IMR-90 (cell line): ENCODE results near the gene NR4A2. TPM values are rescaled to one million over a fixed set of nuclear protein-coding genes. Genes with fewer than 3 reads are reported as not detected.
A peak's percentile ranks its signal among the peaks of the same experiment; 100 is the strongest.

Experiments used
- ATAC-seq: fragments of 200-7000 bp; cut with Tn5 transposase; 2 replicates; pipeline ENCODE4 v1.9.1; 2020; ENCODE audit warnings: low read depth, mild to moderate bottlenecking, moderate library complexity
- BruUV-seq: library from RNA; stranded (reverse); fragments of 400-500 nt; replicated peaks from 2 replicates; lab custom pipeline; 2021; lab: Mats Ljungman, UMichigan
- CTCF ChIA-PET: fragments of 300-600 bp; formaldehyde crosslinking; extraction: SDS; loops from one replicate; lab custom pipeline; 2021; ENCODE audit warnings: antibody characterized with exemption; lab: Yijun Ruan, JAX
- POLR2A ChIA-PET: fragments of 300-600 bp; sonication (Branson Sonifier 250); formaldehyde crosslinking; loops from one replicate; lab custom pipeline; 2022; ENCODE audit warnings: antibody characterized with exemption; ENCODE audit not compliant: unreplicated experiment; lab: Charles Lee
- DNase-seq: peaks from one replicate; pipeline ENCODE4 v3.0.0; 2013
- H2AFZ ChIP-seq: replicated peaks from 2 replicates; pipeline ENCODE3; 2013; ENCODE audit warnings: low read length, mild to moderate bottlenecking; ENCODE audit not compliant: poor library complexity
- H2AK5ac ChIP-seq: 2 replicates; pipeline ENCODE4 v1.6.1; 2013; ENCODE audit warnings: low read depth, low read length, inconsistent platforms
- H2AK9ac ChIP-seq: replicated peaks from 2 replicates; pipeline ENCODE3; 2013; ENCODE audit warnings: mild to moderate bottlenecking, low read depth, low read length, moderate library complexity; ENCODE audit not compliant: poor library complexity
- H2BK120ac ChIP-seq: 2 replicates; pipeline ENCODE4 v1.6.1; 2013; ENCODE audit warnings: low read depth, low read length, inconsistent platforms
- H2BK15ac ChIP-seq: 3 replicates; pipeline ENCODE4 v1.6.1; 2013; ENCODE audit warnings: low read depth, low read length, inconsistent platforms
- H2BK20ac ChIP-seq: 2 replicates; pipeline ENCODE4 v1.6.1; 2013; ENCODE audit warnings: low read depth, mild to moderate bottlenecking, inconsistent platforms, low read length, moderate library complexity
- H2BK5ac ChIP-seq: 2 replicates; pipeline ENCODE4 v1.6.1; 2013; ENCODE audit warnings: mild to moderate bottlenecking, low read depth, low read length, inconsistent platforms; ENCODE audit not compliant: poor library complexity, severe bottlenecking
- H3K14ac ChIP-seq: replicated peaks from 2 replicates; pipeline ENCODE4 v1.6.1; 2013; ENCODE audit warnings: low read depth, low read length, inconsistent platforms
- H3K18ac ChIP-seq: 2 replicates; pipeline ENCODE4 v1.6.1; 2013; ENCODE audit warnings: low read depth, low read length, control low read depth
- H3K23ac ChIP-seq: 2 replicates; pipeline ENCODE4 v1.6.1; 2013; ENCODE audit warnings: low read depth, low read length, inconsistent platforms
- H3K27ac ChIP-seq: 2 replicates; pipeline ENCODE4 v1.5.1; 2013; ENCODE audit warnings: mild to moderate bottlenecking, control low read depth, low read length; ENCODE audit not compliant: insufficient read depth
- H3K27me3 ChIP-seq: 2 replicates; pipeline ENCODE4 v1.6.1; 2013; ENCODE audit warnings: low read length; ENCODE audit not compliant: control insufficient read depth, insufficient read depth
- H3K36me3 ChIP-seq: 2 replicates; pipeline ENCODE4 v1.6.1; 2013; ENCODE audit warnings: low read length, mixed read lengths; ENCODE audit not compliant: control insufficient read depth, insufficient read depth
- H3K4ac ChIP-seq: 2 replicates; pipeline ENCODE4 v1.6.1; 2013; ENCODE audit warnings: low read depth, low read length, inconsistent platforms
- H3K4me1 ChIP-seq: 2 replicates; pipeline ENCODE4 v1.6.1; 2013; ENCODE audit warnings: low read length, mixed read lengths; ENCODE audit not compliant: control insufficient read depth, insufficient read depth
- H3K4me2 ChIP-seq: 2 replicates; pipeline ENCODE4 v1.6.1; 2013; ENCODE audit warnings: low read depth, mild to moderate bottlenecking, control low read depth, low read length, moderate library complexity
- H3K4me3 ChIP-seq: 2 replicates; pipeline ENCODE4 v1.5.1; 2013; ENCODE audit warnings: low read depth, mild to moderate bottlenecking, control low read depth, low read length, moderate library complexity; ENCODE audit not compliant: insufficient read depth
- H3K56ac ChIP-seq: 2 replicates; pipeline ENCODE4 v1.6.1; 2013; ENCODE audit warnings: low read length, inconsistent platforms; ENCODE audit not compliant: insufficient read depth; ENCODE audit errors: extremely low read depth
- H3K79me1 ChIP-seq, 2 experiments: 2 replicates each; pipeline ENCODE4 v1.6.1; 2013; ENCODE audit warnings: low read length in 2 of 2, inconsistent platforms in 1 of 2, low read depth in 1 of 2
- H3K9ac ChIP-seq: 2 replicates; pipeline ENCODE4 v1.6.1; 2013; ENCODE audit warnings: low read depth, low read length, control low read depth
- H3K9me1 ChIP-seq: 2 replicates; pipeline ENCODE4 v1.6.1; 2013; ENCODE audit warnings: low read length, inconsistent platforms; ENCODE audit not compliant: insufficient read depth
- H3K9me3 ChIP-seq: 2 replicates; pipeline ENCODE4 v1.6.1; 2013; ENCODE audit warnings: low read length; ENCODE audit not compliant: control insufficient read depth, insufficient read depth
- H4K20me1 ChIP-seq: 2 replicates; pipeline ENCODE4 v1.6.1; 2013; ENCODE audit warnings: low read length, inconsistent platforms; ENCODE audit not compliant: insufficient read depth
- H4K5ac ChIP-seq: 2 replicates; pipeline ENCODE4 v1.6.1; 2013; ENCODE audit warnings: mild to moderate bottlenecking, low read depth, low read length, control low read depth
- H4K8ac ChIP-seq, 2 experiments: 2 replicates each; pipeline ENCODE4 v1.6.1; 2013; ENCODE audit warnings: low read depth in 2 of 2, low read length in 2 of 2, control low read depth in 1 of 2, inconsistent platforms in 1 of 2
- H4K91ac ChIP-seq: 2 replicates; pipeline ENCODE4 v1.6.1; 2013; ENCODE audit warnings: low read depth, low read length, inconsistent platforms; ENCODE audit not compliant: insufficient read depth
- BHLHE40 ChIP-seq: fragments of 150-350 bp; IDR thresholded peaks from 2 replicates; pipeline ENCODE4 v1.6.1; 2016; ENCODE audit warnings: mild to moderate bottlenecking, low read depth, low read length
- CHD1 ChIP-seq: IDR thresholded peaks from 2 replicates; pipeline ENCODE4 v1.6.1; 2012; ENCODE audit warnings: low read depth, low read length, improper control_type of control experiment
- FOS ChIP-seq: fragments of 150-350 bp; IDR thresholded peaks from 2 replicates; pipeline ENCODE4 v1.6.1; 2016; ENCODE audit warnings: low read depth, low read length
- MAZ ChIP-seq: IDR thresholded peaks from 2 replicates; pipeline ENCODE4 v1.6.1; 2012; ENCODE audit warnings: low read depth, mild to moderate bottlenecking, low read length, improper control_type of control experiment, moderate library complexity, borderline replicate concordance
- MXI1 ChIP-seq: IDR thresholded peaks from 2 replicates; pipeline ENCODE4 v1.6.1; 2012; ENCODE audit warnings: low read depth, mild to moderate bottlenecking, low read length, moderate library complexity, borderline replicate concordance
- NFE2L2 ChIP-seq: fragments of 150-350 bp; IDR thresholded peaks from 2 replicates; pipeline ENCODE4 v1.6.1; 2016; ENCODE audit warnings: low read depth, mild to moderate bottlenecking, low read length
- POLR2A ChIP-seq: IDR thresholded peaks from 2 replicates; pipeline ENCODE4 v1.6.1; 2012; ENCODE audit warnings: mild to moderate bottlenecking, low read depth, low read length
- RAD21 ChIP-seq: IDR thresholded peaks from 2 replicates; pipeline ENCODE4 v1.6.1; 2012; ENCODE audit warnings: low read length, improper control_type of control experiment
- RFX5 ChIP-seq: IDR thresholded peaks from 2 replicates; pipeline ENCODE4 v1.8.0; 2012; ENCODE audit warnings: low read depth, mild to moderate bottlenecking, low read length, moderate library complexity
- SMC3 ChIP-seq: fragments of 150-350 bp; IDR thresholded peaks from 2 replicates; pipeline ENCODE4 v1.6.1; 2016; ENCODE audit warnings: low read depth, mild to moderate bottlenecking, antibody characterized with exemption, low read length, moderate library complexity
- USF2 ChIP-seq: fragments of 150-350 bp; IDR thresholded peaks from 2 replicates; pipeline ENCODE4 v1.6.1; 2017; ENCODE audit warnings: mild to moderate bottlenecking, antibody characterized with exemption, low read length, low read depth
- WGBS, 2 experiments: methylation state at CpG; one replicate each; pipeline versions ENCODE4 v1.1.5 to v1.1.7; 2013; ENCODE audit warnings: missing lambda C conversion rate in 2 of 2; ENCODE audit not compliant: insufficient read length in 1 of 2; ENCODE audit errors: extremely low coverage in 2 of 2; 5-methylcytosine and 5-hydroxymethylcytosine counted together
- dilution Hi-C: fragments of 300-500 bp; cut with HindIII; formaldehyde crosslinking; loops from one replicate; pipeline ENCODE4 v1.14.3; 2018; ENCODE audit warnings: low sequenced_read_pairs; ENCODE audit not compliant: unreplicated experiment
- in situ Hi-C: fragments of 300-500 bp; cut with MboI; formaldehyde crosslinking; loops from 3 replicates; pipeline ENCODE4 v1.14.3; 2019; ENCODE audit warnings: low sequenced_read_pairs, inconsistent platforms, mixed read lengths
- intact Hi-C: fragments of 100-400 bp; cut with micrococcal nuclease; formaldehyde crosslinking; loops from 2 replicates; pipeline ENCODE4 v1.10.0; 2022
- polyA plus RNA-seq, 3 experiments: library from polyadenylated mRNA; depleted of rRNA; stranded (reverse); fragments of >200 nt; gene quantifications; 2 replicates each; pipeline ENCODE4 v1.2.3, GENCODE V29; 2012; ENCODE audit warnings: low replicate concordance in 1 of 3
- total RNA-seq: library from RNA; depleted of rRNA; stranded (reverse); fragments of >200 nt; gene quantifications from 2 replicates; pipeline ENCODE4 v1.2.3, GENCODE V29; 2012
- TF ChIP-seq, protein P1 (sequence below): conservative IDR thresholded peaks from 2 replicates; pipeline ENCODE4 v1.5.1; 2012; ENCODE audit warnings: mild to moderate bottlenecking, low read depth, low read length, improper control_type of control experiment

NR4A2 gene
- total and polyA plus RNA-seq, 2 of the 4 experiments (the other 2 are of a cell fraction) = 0.72 to 2.3 TPM

DNA sequence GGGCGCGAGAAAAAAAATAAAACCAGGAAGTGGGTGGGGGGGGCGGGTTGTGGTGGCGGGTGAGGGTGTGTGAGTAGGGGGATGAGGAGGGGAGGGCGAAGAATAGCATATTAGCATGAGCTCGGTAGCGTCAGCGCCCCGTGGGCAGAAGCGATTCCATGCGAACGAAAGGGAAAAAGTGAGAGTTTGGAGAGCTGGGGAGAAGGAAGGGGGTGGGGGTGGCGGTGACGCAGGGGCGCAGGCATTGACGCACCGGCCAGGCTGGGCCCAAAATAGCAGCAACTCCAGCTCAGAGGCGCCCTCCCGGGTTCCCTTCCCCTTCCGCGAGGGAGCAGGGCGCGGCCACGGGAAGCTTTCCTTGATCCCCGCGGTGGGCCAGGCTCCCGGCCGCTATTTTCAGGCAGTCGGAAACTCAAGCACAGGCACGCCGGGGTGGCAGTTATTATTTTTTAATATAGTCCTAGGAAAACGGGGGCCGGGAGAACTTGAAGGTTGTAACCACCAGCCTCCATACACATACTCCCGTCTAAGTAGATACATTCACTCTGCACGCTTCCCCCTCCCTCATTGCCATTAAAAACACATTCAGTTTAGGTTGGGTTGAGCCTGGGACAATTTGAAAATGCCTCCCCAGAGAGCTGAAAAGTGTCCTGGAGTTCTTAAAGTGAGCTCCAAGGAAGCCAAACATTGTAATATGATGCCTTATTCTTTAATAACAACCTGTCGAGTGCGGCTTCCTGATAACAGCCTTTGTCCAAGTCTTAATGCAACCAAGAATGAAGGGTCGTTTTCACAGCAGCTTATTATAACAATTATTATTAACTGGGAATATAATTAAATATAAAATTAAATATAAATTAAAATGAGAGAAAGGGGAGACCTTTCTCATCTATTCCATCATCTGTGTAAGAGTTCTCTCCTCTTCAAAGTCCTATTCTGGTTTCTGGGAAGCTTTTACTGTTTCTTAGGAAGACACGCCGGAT is 2.3 kb upstream of the NR4A2 start:
- Histone ChIP-seq H3K56ac (peak overlapping the region; percentile 60), H3K4ac (peak overlapping the region; percentile 84), H2AK9ac (peak overlapping the region; percentile 31), H3K4me1 (no peaks in the 10 kb centered on the region; the same call in 1 of the 2 replicates), H4K20me1 (no peaks in the 10 kb centered on the region), H3K9me3 (no peaks in the 10 kb centered on the region), H2BK5ac (peak overlapping the region; percentile 92), H3K9me1 (no peaks in the 10 kb centered on the region), H3K18ac (peak overlapping the region; percentile 96), H3K14ac (peak overlapping the region; percentile 89), H3K27ac (peak overlapping the region; percentile 93), H4K5ac (peak overlapping the region; percentile 89), H2BK120ac (peak overlapping the region; percentile 84), H3K23ac (peak overlapping the region; percentile 73; the same call in 1 of the 2 replicates), H3K36me3 (peaks cover 3% of the 10 kb centered on the region; the same call in 1 of the 2 replicates), H2BK15ac (peak overlapping the region; percentile 38; the same call in 1 of the 3 replicates), H3K4me2 (peak overlapping the region; percentile 88), H2AFZ (peak overlapping the region; percentile 93), H4K8ac (peak overlapping the region; percentile 74 to 97), H4K91ac (peak overlapping the region; percentile 75), H3K9ac (peak overlapping the region; percentile 78), H3K79me1 (peaks cover 11 to 16% of the 10 kb centered on the region in 2 experiments; a peak in 3 of 4 replicates), H2AK5ac (peak overlapping the region; percentile 38; the same call in 1 of the 2 replicates), H3K4me3 (peak overlapping the region; percentile 88), H2BK20ac (peak overlapping the region; percentile 59; the same call in 1 of the 2 replicates), H3K27me3 (no peaks in the 10 kb centered on the region)
- ATAC-seq = peak; percentile 66
- peak; percentile 86 for TF ChIP-seq CHD1
- TF ChIP-seq, protein P1, sequence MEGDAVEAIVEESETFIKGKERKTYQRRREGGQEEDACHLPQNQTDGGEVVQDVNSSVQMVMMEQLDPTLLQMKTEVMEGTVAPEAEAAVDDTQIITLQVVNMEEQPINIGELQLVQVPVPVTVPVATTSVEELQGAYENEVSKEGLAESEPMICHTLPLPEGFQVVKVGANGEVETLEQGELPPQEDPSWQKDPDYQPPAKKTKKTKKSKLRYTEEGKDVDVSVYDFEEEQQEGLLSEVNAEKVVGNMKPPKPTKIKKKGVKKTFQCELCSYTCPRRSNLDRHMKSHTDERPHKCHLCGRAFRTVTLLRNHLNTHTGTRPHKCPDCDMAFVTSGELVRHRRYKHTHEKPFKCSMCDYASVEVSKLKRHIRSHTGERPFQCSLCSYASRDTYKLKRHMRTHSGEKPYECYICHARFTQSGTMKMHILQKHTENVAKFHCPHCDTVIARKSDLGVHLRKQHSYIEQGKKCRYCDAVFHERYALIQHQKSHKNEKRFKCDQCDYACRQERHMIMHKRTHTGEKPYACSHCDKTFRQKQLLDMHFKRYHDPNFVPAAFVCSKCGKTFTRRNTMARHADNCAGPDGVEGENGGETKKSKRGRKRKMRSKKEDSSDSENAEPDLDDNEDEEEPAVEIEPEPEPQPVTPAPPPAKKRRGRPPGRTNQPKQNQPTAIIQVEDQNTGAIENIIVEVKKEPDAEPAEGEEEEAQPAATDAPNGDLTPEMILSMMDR = peak; percentile 37
- peak; percentile 82 for TF ChIP-seq POLR2A
- 0 out of 2 replicates have a peak, but pooled peaks have one; percentile 20 for TF ChIP-seq BHLHE40
- TF ChIP-seq SMC3 = no peak
- 0 out of 2 replicates have a peak, but pooled peaks have one; percentile 4 for TF ChIP-seq USF2
- peak; percentile 88; the same call in 1 of the 2 replicates for TF ChIP-seq MAZ
- no peak for TF ChIP-seq RFX5
- TF ChIP-seq FOS = peak; percentile 54; the same call in 1 of the 2 replicates
- peak; percentile 32 for TF ChIP-seq RAD21
- TF ChIP-seq NFE2L2 = no peak
- peak; percentile 49; the same call in 1 of the 2 replicates for TF ChIP-seq MXI1
- dilution Hi-C loops (no loop called here), in situ Hi-C loops (loop anchor here (25.0 kb wide), 3 partner anchors 253 to 1528 kb away; no protein-coding TSS in a partner anchor), intact Hi-C loops (loop anchor here (1.0 to 10.0 kb wide), 9 partner anchors 8 to 957 kb away; no protein-coding TSS in a partner anchor)
- BruUV-seq = no TSS peak
- ChIA-PET CTCF (interaction anchor here (0.6 to 2.5 kb wide), 19 partner anchors 10 to 858 kb away, joined by 3 to 20 read pairs (median 3); no protein-coding TSS in a partner anchor), POLR2A (interaction anchor here (0.5 to 0.6 kb wide), 2 partner anchors 60 to 261 kb away, joined by 4 to 7 read pairs; no protein-coding TSS in a partner anchor)
- 0% methylated on average over 1 of the region's 40 CpGs; no CpG with 5 or more reads in 1 of the 2 experiments for WGBS, 2 experiments
- peak; percentile 94 for DNase-seq
